ENCODE results near the gene AFG3L2. TPM values are rescaled to one million over a fixed set of nuclear protein-coding genes. Genes with fewer than 3 reads are reported as not detected.

AFG3L2 gene
- total and polyA plus RNA-seq, 10 of the 15 experiments (the other 5 are each of a cell fraction or from before 2014, with no cell fraction given), result 21.0 to 72.7 (median 57.7) TPM

DNA sequence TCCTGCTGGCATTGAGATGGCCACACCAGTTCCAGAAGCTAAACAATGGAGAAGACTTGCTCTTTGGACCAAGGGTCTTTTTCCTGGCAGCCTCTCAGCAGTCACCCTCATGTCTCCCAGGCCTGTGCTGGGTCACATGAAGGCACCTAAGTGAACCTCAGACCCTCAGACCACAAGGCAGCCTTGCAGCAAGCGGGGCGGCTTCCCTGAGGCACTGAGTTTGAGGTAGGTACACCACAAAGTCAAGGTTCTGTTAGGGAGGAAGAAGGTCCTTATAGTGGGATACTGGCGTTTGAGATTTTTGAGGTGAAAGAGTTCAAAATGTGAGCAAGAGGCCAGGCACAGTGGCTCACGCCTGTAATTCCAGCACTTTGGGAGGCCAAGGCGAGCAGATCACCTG is 22.2 kb upstream of the AFG3L2 start:
- CTCF ChIA-PET, result no interaction called here
- no peak for FAIRE-seq

More for the DNA sequence above, 22.2 kb upstream of the AFG3L2 start:
- TF ChIP-seq, protein P1, sequence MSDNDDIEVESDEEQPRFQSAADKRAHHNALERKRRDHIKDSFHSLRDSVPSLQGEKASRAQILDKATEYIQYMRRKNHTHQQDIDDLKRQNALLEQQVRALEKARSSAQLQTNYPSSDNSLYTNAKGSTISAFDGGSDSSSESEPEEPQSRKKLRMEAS (IDR thresholded peaks at IDR 0.05; ENCODE audit: low read depth, low read length), result no peak
- TF ChIP-seq RUNX3 (IDR thresholded peaks at IDR 0.05; ENCODE audit: low read length), result no peak
- TF ChIP-seq SMARCA5 (IDR thresholded peaks at IDR 0.05), result no peak
- no peak for TF ChIP-seq POLR2AphosphoS5 (IDR thresholded peaks at IDR 0.05; ENCODE audit: low read length)
- TF ChIP-seq, protein P2, sequence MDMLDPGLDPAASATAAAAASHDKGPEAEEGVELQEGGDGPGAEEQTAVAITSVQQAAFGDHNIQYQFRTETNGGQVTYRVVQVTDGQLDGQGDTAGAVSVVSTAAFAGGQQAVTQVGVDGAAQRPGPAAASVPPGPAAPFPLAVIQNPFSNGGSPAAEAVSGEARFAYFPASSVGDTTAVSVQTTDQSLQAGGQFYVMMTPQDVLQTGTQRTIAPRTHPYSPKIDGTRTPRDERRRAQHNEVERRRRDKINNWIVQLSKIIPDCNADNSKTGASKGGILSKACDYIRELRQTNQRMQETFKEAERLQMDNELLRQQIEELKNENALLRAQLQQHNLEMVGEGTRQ (IDR thresholded peaks at IDR 0.05; ENCODE audit: borderline replicate concordance, low read depth, low read length), result no peak
- TF ChIP-seq FOXK2 (IDR thresholded peaks at IDR 0.05), result no peak
- TF ChIP-seq, protein P3, sequence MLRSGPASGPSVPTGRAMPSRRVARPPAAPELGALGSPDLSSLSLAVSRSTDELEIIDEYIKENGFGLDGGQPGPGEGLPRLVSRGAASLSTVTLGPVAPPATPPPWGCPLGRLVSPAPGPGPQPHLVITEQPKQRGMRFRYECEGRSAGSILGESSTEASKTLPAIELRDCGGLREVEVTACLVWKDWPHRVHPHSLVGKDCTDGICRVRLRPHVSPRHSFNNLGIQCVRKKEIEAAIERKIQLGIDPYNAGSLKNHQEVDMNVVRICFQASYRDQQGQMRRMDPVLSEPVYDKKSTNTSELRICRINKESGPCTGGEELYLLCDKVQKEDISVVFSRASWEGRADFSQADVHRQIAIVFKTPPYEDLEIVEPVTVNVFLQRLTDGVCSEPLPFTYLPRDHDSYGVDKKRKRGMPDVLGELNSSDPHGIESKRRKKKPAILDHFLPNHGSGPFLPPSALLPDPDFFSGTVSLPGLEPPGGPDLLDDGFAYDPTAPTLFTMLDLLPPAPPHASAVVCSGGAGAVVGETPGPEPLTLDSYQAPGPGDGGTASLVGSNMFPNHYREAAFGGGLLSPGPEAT (IDR thresholded peaks at IDR 0.05; ENCODE audit: low read depth), result no peak
- TF ChIP-seq NFIC (IDR thresholded peaks at IDR 0.05; ENCODE audit: low read depth, low read length), result no peak
- TF ChIP-seq HDAC2 (IDR thresholded peaks at IDR 0.05), result no peak
- TF ChIP-seq NFXL1 (IDR thresholded peaks at IDR 0.05; ENCODE audit: borderline replicate concordance), result no peak
- no peak for TF ChIP-seq HDGF (IDR thresholded peaks at IDR 0.05)
- TF ChIP-seq MTA3 (IDR thresholded peaks at IDR 0.05; ENCODE audit: borderline replicate concordance, low read length), result no peak
- Histone ChIP-seq H3K36me3 (ENCODE audit: control insufficient read depth in 2 of 2, insufficient read depth in 2 of 2, low read length in 1 of 2) (no peaks in the 10 kb centered on the region), H3K9me3 (replicated peaks; ENCODE audit: control insufficient read depth, insufficient read depth, low read length) (no peaks in the 10 kb centered on the region), H3K27me3 (replicated peaks in 1 of 2; ENCODE audit: control insufficient read depth in 2 of 2, insufficient read depth in 2 of 2, low read length in 1 of 2) (peaks cover 0 to 3% of the 10 kb centered on the region in 2 experiments; a peak in 1 of 4 replicates), H3K4me2 (ENCODE audit: control insufficient read depth, insufficient read depth) (no peak overlapping the region), H3K4me1 (ENCODE audit: control insufficient read depth, insufficient read depth, low read length) (no peaks in the 10 kb centered on the region), H3K9ac (ENCODE audit: control insufficient read depth, insufficient read depth, low read length) (no peak overlapping the region), H3K4me3 (no peak overlapping the region), H2AFZ (ENCODE audit: control insufficient read depth, low read depth, low read length) (no peak overlapping the region), H3K27ac (ENCODE audit: control insufficient read depth, insufficient read depth) (no peak overlapping the region), H3K79me2 (ENCODE audit: control insufficient read depth, insufficient read depth, low read length) (no peaks in the 10 kb centered on the region), H4K20me1 (ENCODE audit: control insufficient read depth, insufficient read depth) (no peaks in the 10 kb centered on the region)
- intact Hi-C loops (cut with micrococcal nuclease; ENCODE audit: unreplicated experiment) (loop anchor here (10.0 kb wide), 1 partner anchor 136 kb away; no protein-coding TSS in a partner anchor), in situ Hi-C loops (cut with MboI) (no loop called here)
- no TSS peak for BruUV-seq (replicated peaks)
- DNase-seq (ENCODE audit: low read depth, low spot score), result no peak
- ChIA-PET POLR2A (interaction anchor here (0.7 kb wide), 1 partner anchor 8 kb away, joined by 3 read pairs; the partner anchor contains the start of gene PRELID3A), SMC1A (ENCODE audit: uncharacterized antibody, unreplicated experiment) (no interaction called here), RAD21 (ENCODE audit: unreplicated experiment) (no interaction called here)
- no peak for ATAC-seq
- WGBS (ENCODE audit: insufficient coverage, insufficient replicate concordance, low lambda C conversion rate, missing lambda C conversion rate), result 32% methylated on average over 5 of the region's 5 CpGs

Data from GM12878 (cell line).